Stimulated activated CD8-positive, alpha-beta memory T cell treated with anti-CD3 and anti-CD28 coated beads, Interleukin-4, amount 100 ng/mL, for 4 hours (primary cell): ENCODE data around the gene SRP68.
A peak's percentile ranks its signal among the peaks of the same experiment; 100 is the strongest.

Experiments
- DNase-seq, 2 donors: peaks; one replicate each; pipeline ENCODE4 v3.0.0-alpha.2; 2020; ENCODE audit warnings: low read depth in 2 of 2, low spot score in 1 of 2

The SRP68 gene

GRCh38 chr17:76072148-76072858 lies at the start of gene SRP68:
Gene SRP68 (minus strand): TSS chr17:76072517. CDS start chr17:76072491, 26 bp downstream.
- DNase-seq, result peak; percentile 60 to 73

- DNase-seq, result no peak
Observed at GRCh38 chr17:76121932-76122430, 49.7 kb upstream of the SRP68 start.

DNA sequence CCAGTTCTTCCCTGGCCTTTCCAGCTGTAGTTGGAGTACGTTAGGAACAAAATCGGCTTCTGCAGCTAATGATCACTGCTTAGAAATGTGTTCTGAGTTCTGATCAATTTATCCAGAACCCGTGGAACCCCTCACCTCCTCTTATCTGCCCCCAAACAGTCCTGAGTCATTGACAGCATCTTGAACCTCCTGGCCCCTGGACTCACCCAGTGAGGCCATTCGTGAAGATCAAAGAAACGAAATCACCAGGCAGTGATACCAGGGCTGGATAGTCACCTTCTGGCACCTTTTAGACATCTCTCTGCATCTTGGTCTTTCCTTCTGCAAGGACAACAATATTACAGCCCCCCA lies 48.3 kb upstream of the SRP68 start:
- DNase-seq, result no peak

- no peak for DNase-seq
Observed at GRCh38 chr17:76119409-76120371, 47.4 kb upstream of the SRP68 start.

DNA sequence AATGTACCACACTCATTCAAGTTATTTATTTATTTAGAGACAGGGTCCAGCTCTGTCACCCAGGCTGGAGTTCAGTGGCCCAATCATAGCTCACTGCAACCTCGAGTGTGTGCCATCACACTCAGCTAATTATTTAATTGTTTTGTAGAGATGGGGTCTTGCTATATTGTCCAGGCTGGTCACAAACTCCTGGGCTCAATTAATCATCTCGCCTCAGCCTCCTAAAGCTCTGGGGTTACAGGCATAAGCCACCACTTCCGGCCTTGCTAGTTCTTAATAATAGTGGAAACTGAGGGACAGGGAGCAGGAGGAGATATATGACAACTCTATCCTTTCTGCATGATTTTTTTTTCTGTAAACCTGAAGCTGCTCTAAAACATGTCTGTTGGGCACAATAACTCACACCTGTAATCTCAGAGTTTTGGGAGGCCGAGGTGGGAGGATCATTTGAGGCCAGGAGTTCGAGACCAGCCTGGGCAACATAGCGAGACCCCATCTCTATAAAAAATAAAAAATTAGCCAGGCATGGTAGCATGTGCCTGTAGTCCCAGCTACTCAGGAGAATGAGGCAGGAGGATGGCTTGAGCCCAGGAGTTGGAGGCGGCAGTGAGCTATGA lies 42.9 kb upstream of the SRP68 start:
- DNase-seq, result no peak

DNA sequence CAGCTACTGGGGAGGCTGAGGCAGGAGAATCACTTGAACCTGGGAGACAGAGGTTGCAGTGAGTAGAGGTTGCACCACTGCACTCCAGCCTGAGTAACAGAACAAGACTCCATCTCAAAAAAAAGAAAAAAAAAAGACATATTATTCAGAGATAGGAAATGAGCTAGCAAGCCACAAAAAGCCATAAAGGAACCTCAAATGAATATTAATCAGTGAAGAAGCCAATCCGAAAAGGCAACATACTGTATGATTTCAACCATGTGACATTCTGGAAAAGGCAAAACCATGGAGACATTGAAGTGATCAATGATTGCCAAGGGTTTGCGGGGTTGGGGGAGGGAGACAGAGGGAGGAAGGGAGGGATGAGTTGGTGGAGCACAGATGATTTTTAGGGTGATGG lies 39.6 kb upstream of the SRP68 start:
- DNase-seq, result no peak

DNA sequence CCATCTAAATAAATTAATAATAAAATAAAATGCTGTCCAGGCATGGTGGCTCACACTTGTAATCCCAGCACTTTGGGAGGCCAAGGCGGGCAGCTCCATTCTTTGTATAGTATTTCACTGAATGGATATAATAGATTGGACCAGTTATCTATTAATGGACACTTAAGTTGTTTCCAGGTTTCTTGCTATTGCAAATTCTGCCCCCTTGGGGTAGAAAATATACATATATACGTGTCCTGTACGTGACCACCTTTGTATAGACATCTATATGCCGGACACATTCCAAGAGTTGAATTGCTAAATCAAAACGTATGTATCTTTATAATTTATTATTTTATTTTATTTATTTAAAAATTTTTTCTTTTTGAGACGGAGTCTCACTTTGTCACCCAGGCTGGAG lies 35.2 kb upstream of the SRP68 start:
- no peak for DNase-seq

DNA sequence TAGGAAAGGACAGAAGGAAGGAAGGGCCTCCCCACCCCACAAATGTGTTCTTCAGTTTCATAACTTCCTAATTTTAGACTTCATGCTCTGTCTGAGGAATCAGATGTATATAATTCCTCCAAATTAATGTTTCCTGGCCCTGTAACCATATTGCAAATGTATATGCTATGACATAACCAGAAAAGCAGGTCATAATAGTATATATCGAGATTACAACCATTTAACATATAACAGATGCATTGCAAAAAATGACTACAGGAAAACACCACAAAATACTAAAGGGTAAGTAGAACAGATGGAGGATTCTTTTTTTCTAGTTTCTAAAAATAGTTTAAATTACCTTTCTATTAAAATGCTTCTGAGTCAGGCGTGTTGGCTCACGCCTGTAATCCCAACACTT lies 34.4 kb upstream of the SRP68 start:
- DNase-seq, result no peak

- no peak for DNase-seq
Observed at GRCh38 chr17:76104896-76105231, 32.5 kb upstream of the SRP68 start.

GRCh38 chr17:76104140-76104895 lies 32.0 kb upstream of the SRP68 start:
- DNase-seq, result no peak

DNA sequence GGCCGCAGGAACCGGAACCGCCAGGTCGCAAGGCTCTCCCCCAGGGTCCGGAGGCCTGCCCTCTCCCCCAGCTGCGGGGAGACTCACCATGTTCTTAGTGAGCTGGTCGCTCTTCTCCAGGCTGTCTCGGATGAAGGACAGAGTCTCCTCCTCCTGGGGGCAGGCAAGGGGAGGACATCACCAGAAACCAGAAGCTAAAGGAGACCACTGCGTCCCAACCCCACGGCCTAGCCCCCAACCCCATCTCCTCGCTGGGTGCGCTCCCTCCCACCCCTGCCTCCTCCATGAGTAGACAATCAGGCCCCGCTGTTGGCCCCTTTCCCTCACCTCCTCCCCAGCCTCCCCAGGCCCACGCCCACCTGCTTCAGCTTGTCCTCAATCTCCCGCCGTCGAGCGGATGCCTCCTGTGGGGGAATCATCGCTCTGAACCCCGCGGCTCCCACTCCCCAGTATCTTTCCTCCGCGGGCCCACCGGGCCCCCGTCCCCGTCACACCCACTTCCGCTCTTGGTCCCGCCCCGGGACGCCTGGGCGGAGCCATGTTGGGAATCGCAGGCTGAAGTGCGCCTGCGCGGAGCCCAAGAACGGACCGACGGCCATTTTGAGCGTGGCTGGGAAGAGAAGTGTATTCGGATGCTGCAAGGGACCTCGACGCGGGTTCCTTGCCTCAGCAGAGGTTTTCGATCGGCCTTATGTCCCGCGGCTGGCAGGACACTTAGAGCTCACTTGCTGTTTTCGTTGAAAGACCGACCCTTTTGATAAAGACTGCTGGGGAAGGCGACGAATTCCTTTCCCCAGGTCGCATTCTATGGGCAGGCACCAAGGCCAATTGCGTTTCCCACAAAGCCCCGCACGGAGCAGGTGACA lies 31.2 kb upstream of the SRP68 start, which contains the start of gene EXOC7:
TSS of gene EXOC7 (minus strand) at position 514 of the 866 bp plus-strand sequence. CDS start at position 419, 95 bp downstream.
- peak; percentile 81 to 89 for DNase-seq

DNA sequence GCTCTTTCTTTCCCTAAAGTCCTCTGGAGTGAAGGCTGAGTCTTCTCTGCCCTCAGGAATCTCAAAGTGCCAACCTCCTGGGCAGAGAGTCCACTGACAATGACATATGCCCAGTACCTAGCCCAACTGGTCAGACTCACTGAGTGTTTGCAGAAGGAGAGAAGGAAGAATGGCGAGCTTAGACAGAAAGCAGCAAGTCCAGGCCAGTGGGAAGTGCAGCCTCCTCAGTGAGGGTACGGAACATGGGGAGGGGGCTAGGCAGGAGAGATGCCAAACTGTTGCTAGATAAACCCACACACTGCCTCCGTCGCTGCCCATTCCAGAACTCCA lies 30.6 kb upstream of the SRP68 start:
- DNase-seq, result no peak

DNA sequence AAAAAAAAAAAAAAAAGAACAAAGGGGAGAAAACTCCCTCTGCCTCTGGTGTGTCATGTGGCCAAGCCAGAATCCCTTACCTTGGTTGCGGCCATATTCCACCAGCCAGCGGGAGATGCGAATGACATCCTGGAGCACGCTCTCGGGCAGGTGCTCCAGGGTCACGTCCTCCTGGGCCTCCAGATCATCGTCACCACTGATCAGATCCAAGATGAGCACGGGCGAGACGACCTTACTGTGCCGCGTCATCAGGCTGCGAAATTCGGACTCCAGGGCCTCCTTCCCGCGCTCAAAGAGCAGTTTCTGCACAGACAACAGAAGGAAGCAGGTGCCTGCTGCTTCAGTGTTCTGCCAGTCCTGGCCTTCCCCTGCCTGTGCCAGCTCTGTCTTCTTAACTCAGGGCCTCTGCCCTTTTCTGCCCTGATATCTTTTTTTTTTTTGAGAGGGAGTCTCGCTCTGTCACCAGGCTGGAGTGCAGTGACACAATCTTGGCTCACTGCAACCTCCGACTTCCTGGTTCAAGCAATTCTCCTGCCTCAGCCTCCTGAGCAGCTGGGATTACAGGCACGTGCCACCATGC lies 25.5 kb upstream of the SRP68 start:
- DNase-seq, result no peak

GRCh38 chr17:76095943-76096342 lies 23.6 kb upstream of the SRP68 start:
- no peak for DNase-seq

DNA sequence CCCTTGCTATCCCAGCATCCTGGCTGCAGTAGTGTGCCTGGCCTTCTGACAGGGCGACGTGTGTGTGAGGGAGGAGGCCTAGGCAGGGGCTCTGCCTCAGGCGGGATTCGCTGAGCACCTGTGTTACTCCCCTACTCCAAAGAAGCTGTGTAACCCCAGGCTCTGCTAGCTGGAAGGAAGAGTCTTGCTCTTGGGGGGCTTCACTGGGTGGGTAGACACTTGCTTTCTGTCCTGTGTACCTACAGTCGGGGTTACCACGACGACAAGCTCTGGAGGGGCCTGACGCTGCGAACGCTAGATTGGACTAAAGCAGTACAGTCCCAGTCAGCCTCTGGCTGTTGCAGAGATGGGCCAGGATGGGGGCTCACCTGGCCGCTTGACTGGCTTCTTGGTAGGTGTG lies 21.7 kb upstream of the SRP68 start:
- DNase-seq, result no peak

DNA sequence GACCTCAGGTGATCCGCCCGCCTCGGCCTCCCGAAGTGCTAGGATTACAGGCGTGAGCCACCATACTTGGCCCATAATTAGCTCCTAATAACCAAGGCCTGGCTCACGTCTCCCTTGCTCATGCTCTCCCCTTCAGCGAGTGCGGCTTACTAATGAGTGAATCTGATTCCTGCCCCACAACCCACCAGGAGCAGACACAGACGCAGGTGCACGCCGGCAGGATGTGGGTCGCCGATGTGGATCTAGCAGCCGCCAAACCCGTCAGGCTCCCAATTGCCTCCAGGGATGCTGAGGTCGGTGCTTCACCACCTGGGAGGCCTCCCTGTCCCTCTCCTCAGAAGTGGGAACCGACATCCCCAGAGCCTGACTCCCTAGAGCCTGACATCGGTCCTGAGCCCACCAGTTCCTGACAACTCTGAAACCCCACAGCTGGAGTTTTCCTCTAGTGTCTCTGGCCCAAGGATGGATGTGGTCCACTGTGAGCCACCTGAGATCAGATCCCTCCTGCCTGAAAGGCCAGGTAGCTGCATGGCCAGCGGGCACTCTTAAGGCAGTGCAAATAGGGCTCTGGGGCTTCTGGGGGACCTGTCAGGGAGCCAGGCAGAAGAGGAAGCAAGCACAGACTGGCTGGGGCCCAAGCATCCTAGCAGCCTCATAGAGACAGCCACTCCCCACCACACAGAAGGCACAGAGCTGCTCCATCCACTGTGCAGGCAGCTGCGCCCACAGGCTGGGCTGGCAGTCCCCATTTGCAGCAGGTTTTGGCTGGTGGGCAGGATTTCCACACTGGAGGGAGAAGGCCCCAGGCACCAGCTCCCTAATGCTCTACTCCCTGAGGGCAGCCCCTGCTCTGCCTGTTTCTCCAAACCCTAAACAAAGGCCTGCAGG lies 20.5 kb upstream of the SRP68 start:
- no peak for DNase-seq

DNA sequence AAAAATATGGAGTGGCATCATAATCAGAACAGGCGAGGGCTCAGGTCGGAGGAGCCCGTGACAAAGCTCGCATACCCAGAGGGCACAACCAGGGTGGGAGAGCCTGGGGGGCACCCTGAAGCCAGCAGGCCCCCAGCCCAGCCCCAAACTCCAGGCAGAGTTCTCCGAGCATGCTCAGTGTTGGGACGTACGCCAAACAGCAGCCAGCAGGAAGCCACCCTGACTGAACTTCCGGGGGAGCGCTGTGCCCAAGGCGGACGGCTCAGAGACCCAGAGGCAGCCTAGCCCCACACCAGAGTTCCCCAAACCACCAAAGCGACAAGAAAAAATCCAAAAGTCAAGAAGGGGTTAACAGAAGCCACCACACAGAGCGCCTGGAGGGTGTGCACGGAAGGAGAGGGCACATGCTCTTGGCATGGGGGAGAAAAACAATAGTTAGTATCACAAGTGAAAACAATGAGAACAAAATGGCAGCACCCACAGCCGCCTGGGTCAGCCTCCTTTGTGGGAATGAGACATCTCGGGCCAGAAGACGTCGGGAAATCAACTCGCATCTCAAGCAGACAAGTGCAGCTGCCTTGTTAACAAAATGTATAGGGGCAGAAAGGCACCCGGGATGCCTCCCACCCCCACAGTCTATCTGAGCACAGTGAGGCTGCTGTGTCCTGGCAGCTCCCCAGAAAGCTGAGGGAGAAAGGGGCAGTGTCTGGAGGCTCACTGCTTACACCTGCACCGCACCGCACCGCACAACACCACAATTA lies 19.4 kb upstream of the SRP68 start:
- DNase-seq, result no peak

DNA sequence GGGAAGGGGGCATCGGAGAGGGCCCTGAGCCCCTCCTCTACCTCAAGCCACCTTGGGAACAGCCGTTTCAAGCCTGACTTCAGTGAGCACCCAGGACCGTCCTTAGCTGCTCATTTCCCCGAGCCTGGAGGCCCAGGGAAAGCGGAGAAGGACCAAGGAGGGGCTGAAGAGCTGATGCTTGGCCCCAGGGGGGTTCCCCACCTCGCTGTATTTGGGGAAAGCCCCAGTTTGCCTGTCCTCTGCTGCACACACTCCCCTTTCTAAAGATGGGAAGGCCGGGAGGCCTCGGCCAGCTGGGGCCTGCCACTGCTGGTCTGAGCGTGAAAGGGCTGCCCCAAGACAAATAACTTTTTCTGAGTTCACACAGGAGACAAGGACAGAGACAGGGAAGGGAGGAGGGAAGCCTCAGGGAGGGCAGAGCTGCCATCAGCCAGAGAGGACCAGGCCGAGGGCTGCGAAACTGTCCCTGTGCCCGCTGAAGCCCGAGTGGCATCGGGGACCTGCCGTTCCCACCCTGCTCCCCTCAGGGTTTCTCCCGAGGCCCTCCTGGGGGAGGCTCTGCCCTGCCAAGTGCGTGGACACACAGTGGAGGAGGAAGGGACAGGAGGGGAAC lies 18.3 kb upstream of the SRP68 start:
- DNase-seq, result no peak
